Glomerular visceral epithelial cell (primary cell): ENCODE results near the gene GPS1.
"Not testable (repeated sequence)": the region's sequence is repeated elsewhere in the genome, so short reads cannot be mapped to it uniquely, and the experiment has no call there.

Source experiments
- DNase-seq: peaks from one replicate; pipeline ENCODE4 v3.0.0-alpha.2; 2016; ENCODE audit errors: extremely low spot score

GPS1 gene

GRCh38 chr17:82028966-82029365 is 22.7 kb upstream of the GPS1 start:
- no peak for DNase-seq

- no peak for DNase-seq
Observed at GRCh38 chr17:82029391-82029790, 22.3 kb upstream of the GPS1 start.

DNA sequence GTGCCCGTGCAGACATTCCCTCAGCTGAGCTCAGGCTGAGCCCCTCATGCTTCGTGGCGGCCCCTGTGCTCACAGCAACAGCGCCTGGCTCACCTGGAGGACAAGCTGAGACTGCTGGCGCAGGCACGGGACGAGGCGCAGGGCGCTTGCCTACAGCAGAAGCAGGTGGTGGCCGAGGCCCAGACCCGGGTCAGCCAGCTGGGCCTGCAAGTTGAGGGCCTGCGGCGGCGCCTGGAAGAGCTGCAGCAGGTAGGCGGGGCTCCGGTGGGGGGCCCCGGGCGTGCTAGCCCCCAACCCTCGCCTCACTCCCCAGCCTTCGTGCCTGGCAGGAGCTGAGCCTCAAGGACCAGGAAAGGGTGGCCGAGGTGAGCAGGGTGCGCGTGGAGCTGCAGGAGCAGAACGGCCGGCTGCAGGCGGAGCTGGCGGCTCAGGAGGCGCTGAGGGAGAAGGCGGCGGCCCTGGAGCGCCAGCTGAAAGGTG is 21.7 kb upstream of the GPS1 start:
- no peak for DNase-seq

DNA sequence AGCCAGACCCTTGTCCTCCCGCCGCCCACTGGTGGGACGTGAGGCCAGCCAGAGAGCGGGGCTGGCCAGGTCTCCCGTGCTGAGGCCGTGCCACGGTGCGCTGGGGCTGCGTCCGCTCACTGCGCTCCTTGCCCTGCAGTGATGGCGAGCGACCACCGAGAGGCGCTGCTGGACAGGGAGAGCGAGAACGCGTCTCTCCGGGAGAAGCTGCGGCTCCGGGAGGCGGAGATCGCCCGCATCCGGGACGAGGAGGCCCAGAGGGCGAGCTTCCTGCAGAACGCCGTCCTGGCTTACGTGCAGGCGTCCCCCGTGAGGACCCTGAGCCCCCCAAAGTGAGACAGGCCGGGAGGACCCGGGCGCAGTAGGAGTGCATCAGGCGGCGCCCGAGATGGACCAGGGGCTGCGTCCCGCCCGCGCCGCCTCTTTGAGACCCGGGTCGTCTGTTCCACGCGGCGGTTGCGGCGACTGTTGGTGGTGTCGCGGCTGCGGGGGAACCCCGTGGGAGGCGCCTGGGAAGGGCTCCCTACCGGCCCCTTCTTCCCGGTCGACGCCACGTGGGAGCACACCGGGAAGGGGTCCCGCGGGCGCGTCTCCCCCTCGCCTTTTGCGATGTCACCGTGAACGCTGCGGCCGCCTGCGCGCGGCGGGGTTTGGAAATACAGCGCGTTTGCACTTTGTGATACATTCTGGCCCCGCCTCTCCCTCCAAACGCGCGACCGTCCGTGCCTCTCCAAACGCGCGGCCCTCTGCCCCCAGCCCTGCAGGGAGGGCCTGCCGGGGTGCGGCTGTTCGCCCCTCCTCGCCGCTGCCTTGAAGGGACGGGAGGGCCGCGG is 21.0 kb upstream of the GPS1 start:
- peak; percentile 67 for DNase-seq

DNA sequence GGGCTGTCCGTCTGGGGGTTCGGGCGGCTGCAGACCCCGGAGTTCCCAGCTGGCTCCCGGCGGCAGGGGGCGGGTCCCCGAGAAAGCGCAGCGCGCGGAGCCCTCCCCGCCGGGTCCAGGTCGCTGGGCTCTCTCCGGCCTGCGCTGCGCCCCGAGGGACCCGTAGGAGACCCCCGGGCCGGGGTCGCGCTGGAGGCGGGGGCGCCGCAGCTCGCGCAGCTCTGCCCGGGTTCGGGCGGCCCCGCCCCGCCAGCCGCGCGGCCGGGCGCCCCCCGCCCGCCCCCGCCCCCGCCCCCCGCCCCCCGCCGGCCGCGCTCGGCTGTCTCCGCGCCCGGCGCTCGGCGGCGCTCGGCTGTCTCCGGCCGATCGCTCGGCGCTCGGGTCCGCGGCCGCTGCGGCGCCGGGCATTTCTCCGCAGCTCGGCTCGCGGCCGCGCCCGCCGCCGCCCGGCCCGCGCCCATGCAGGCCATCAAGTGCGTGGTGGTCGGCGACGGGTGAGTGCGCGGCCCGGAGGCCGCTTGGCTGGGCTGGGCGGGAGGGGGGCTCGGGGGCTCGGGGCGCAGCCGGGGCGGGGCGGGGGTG is 20.3 kb upstream of the GPS1 start, which contains the start of gene RAC3:
Gene RAC3, plus strand, starts transcription at position 376 of the 582 bp plus-strand sequence. Its CDS starts 84 bp downstream, at position 460.
- DNase-seq: peak; percentile 47

- peak; percentile 43 for DNase-seq
Observed at GRCh38 chr17:82031885-82032627, 19.6 kb upstream of the GPS1 start.

GRCh38 chr17:82033359-82034085 is 18.2 kb upstream of the GPS1 start:
- no peak for DNase-seq

GRCh38 chr17:82034371-82035011 is 17.2 kb upstream of the GPS1 start:
- no peak for DNase-seq

DNA sequence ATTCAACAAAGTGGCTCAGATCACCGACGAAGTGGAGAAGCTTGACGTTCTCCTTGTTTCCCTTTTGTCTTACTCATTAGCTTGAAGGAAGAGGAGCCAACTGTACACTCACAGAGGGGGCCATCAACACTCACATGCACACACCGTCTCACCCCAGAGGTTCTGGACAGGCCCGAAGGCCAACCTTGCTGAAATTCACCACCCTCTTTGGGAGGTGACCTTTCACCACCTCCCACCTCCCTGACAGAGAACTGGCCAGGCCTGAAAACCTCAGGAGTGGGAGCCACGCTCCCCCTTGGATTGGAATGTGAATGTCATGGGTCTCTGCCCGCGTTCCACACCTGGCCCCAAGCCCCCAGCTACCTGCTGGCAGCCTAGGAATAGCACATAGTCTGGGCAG is 16.2 kb upstream of the GPS1 start:
- DNase-seq: no peak

DNA sequence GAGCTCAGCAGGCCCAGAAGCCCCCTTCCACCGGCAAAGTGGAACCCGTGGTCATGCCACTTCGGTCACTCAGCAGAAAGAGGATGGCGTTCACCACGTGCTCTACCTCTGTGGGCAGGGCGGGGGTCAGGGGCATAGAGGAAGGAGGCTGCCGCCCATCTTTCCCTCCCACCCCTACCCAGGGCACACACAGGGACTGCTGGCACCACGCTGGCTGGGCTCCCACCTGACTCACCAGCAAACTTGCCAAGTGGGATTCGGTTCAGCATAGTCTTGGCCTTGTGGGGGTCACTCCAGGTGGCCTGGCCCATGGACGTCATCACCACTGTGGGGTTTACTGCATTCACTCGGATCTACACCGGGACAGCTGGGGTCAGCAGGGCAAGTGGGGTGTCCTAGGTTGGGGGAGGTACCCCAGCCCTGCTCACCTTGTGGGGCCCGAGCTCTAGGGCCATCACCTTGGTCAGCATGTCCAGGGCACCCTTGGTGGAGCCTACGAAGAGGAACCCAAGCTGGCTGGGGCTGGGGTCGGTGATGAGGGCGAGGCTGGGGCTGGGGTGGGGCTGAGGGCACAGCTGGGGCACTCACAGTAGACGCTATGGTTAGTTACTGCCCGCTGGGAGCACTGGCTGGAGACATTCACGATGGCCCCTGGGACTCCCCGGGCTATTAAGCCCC is 15.6 kb upstream of the GPS1 start:
- DNase-seq: no peak

- no peak for DNase-seq
Observed at GRCh38 chr17:82036634-82037091, 15.0 kb upstream of the GPS1 start.

GRCh38 chr17:82037092-82037888 is 14.4 kb upstream of the GPS1 start, which contains the start of gene DCXR:
Gene DCXR (minus strand): TSS chr17:82037697. CDS start chr17:82037682, 15 bp downstream.
- peak; percentile 97 for DNase-seq

GRCh38 chr17:82037889-82038195 is 13.9 kb upstream of the GPS1 start:
- DNase-seq: no peak

DNA sequence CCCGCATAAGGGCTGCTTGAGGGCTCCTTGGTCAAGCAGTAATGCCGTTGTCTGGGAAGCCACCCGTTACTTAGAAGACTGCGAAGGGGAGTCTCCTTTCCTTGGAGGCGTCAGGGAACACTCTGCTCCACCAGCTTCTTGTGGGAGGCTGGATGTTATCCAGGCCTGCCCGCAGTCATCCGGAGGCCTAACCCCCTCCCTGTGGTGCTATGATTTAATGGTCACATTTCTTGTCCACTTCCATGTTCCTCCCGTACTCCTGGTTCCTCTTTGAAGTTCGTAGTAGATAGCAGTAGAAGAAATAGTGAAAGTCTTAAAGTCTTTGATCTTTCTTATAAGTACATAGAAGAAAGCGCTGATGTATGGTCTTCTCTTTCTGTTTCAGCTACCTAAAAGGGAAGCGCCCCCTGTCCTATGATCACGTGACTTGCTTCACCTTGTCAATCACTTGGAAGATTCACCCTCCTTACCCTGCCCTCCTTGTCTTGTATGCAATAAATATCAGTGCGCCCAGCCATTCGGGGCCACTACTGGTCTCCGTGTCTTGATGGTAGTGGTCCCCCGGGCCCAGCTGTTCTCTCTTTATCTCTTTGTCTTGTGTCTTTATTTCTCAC is 12.8 kb upstream of the GPS1 start:
- DNase-seq: not testable (repeated sequence)

DNA sequence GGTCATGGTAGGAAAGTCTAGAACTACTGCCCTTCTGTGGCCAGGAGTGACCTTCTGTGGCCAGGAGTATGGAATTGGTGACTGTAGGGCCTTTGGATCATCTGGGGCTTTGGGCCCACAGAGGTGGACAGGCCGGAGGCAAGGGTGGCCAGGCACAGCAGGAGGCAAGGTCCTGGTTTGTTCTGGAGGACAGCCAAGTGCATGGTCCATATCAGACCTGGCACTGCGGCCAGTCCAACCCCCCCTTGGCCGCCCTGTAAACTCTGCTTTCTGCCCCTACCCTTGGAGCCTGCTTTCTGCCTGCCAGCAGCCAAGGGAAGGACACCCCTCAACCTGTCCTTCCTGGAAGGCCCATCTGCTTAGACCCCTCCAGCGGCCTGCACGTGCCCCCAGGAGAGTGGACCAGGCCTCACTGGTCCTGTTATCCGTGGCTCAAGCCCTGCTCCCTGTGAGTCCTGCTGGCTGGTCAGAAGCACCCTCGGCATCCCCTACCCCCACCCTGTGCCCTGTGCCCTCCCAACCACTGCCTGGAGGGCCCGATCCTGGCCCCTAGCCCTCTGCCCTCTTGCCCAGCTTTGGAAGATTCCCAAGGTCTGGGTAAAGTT is 11.9 kb upstream of the GPS1 start:
- no peak for DNase-seq

- no peak for DNase-seq
Observed at GRCh38 chr17:82041144-82041814, 10.4 kb upstream of the GPS1 start.

GRCh38 chr17:82042649-82043048 is 9.0 kb upstream of the GPS1 start:
- DNase-seq: no peak

DNA sequence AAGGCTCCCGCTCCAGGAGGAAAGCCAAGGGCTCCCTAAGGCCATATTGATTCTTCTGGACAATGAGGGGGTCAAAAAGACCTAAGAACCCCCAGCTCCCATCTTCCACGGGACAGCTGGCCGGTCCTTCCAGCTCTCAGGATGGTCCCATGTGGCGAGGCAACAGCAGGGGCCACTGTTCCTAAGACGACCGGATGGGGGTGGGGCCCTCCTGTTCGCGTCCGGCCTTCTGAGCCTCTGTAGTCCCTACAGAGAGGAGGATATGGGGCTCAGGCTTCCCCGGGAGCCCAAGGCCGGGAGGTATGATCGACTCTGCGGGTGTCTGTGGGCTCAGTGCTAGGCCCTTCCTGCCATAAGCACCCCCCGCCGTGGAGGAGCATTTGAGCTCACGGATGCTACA is 8.2 kb upstream of the GPS1 start:
- no peak for DNase-seq
